Large intestine (tissue), 3 donors: ENCODE results near the gene KRTAP5-7. TPM values are rescaled to one million over a fixed set of nuclear protein-coding genes. Genes with fewer than 3 reads are reported as not detected.

Experiments
- DNase-seq, 2 donors: peaks; one replicate each; pipeline versions ENCODE4 v3.0.0 to v3.0.0-alpha.2; 2013
- H3K27ac ChIP-seq: one replicate; pipeline ENCODE4 v1.5.1; 2013; ENCODE audit warnings: low read length
- H3K27me3 ChIP-seq: 2 replicates; pipeline ENCODE4 v1.6.1; 2013; ENCODE audit warnings: low read length; ENCODE audit not compliant: control insufficient read depth, insufficient read depth
- H3K36me3 ChIP-seq: 2 replicates; pipeline ENCODE4 v1.6.1; 2013; ENCODE audit warnings: low read length; ENCODE audit not compliant: control insufficient read depth, insufficient read depth
- H3K4me1 ChIP-seq: one replicate; pipeline ENCODE4 v1.6.1; 2013; ENCODE audit warnings: low read length; ENCODE audit not compliant: control insufficient read depth, insufficient read depth
- H3K4me3 ChIP-seq: one replicate; pipeline ENCODE4 v1.5.1; 2013; ENCODE audit warnings: low read length
- H3K9me3 ChIP-seq: one replicate; pipeline ENCODE4 v1.6.1; 2013; ENCODE audit warnings: mild to moderate bottlenecking, low read depth, low read length, moderate library complexity; ENCODE audit not compliant: control insufficient read depth
- WGBS: methylation state at CpG from one replicate; pipeline ENCODE4 v1.1.5; 2013; ENCODE audit warnings: low lambda C conversion rate; ENCODE audit not compliant: insufficient coverage; 5-methylcytosine and 5-hydroxymethylcytosine counted together
- polyA plus RNA-seq: library from polyadenylated mRNA; unstranded; fragments of 120-200 nt; gene quantifications from one replicate; pipeline ENCODE4 v1.2.1, GENCODE V29; 2013

The KRTAP5-7 gene
- polyA plus RNA-seq, 1 donor = 0.16 TPM

- DNase-seq = no peak
- Histone ChIP-seq H3K9me3 (no peaks in the 10 kb centered on the region), H3K4me3 (no peak overlapping the region), H3K27me3 (no peaks in the 10 kb centered on the region), H3K27ac (no peak overlapping the region), H3K4me1 (no peaks in the 10 kb centered on the region), H3K36me3 (peaks cover 74% of the 10 kb centered on the region)
- 97% methylated on average over 5 of the region's 18 CpGs for WGBS
Measured at GRCh38 chr11:71485466-71485865, 41.6 kb upstream of the KRTAP5-7 start.

GRCh38 chr11:71486320-71486719 is 40.7 kb upstream of the KRTAP5-7 start:
- 100% methylated on average over 1 of the region's 1 CpG for WGBS

GRCh38 chr11:71488681-71489270 is 38.3 kb upstream of the KRTAP5-7 start:
- peaks cover 61% of the 10 kb centered on the region for H3K36me3 ChIP-seq

More at GRCh38 chr11:71486320-71486719, 40.7 kb upstream of the KRTAP5-7 start:
- no peak overlapping the region for H3K4me3 ChIP-seq
- H3K27ac ChIP-seq = no peak overlapping the region
- H3K4me1 ChIP-seq = no peaks in the 10 kb centered on the region
- H3K9me3 ChIP-seq = no peaks in the 10 kb centered on the region
- no peaks in the 10 kb centered on the region for H3K27me3 ChIP-seq
- DNase-seq = no peak
- peaks cover 74% of the 10 kb centered on the region for H3K36me3 ChIP-seq

GRCh38 chr11:71489311-71490043 is 37.6 kb upstream of the KRTAP5-7 start:
- Histone ChIP-seq H3K4me3 (no peak overlapping the region), H3K36me3 (peaks cover 60% of the 10 kb centered on the region), H3K9me3 (no peaks in the 10 kb centered on the region), H3K4me1 (no peaks in the 10 kb centered on the region), H3K27ac (no peak overlapping the region), H3K27me3 (no peaks in the 10 kb centered on the region)
- WGBS = no CpG with 5 or more reads among the region's 15 CpGs
- no peak for DNase-seq

More at GRCh38 chr11:71488681-71489270, 38.3 kb upstream of the KRTAP5-7 start:
- no peak for DNase-seq
- no peak overlapping the region for H3K27ac ChIP-seq
- no peaks in the 10 kb centered on the region for H3K27me3 ChIP-seq
- no peak overlapping the region for H3K4me3 ChIP-seq
- no peaks in the 10 kb centered on the region for H3K9me3 ChIP-seq
- WGBS = no CpG with 5 or more reads among the region's 6 CpGs
- no peaks in the 10 kb centered on the region for H3K4me1 ChIP-seq

GRCh38 chr11:71490044-71490730 is 36.9 kb upstream of the KRTAP5-7 start:
- 100% methylated on average over 2 of the region's 23 CpGs for WGBS
- no peak overlapping the region for H3K27ac ChIP-seq
- no peaks in the 10 kb centered on the region for H3K27me3 ChIP-seq
- no peaks in the 10 kb centered on the region for H3K9me3 ChIP-seq
- DNase-seq = no peak
- H3K4me1 ChIP-seq = no peaks in the 10 kb centered on the region
- no peak overlapping the region for H3K4me3 ChIP-seq
- H3K36me3 ChIP-seq = peaks cover 58% of the 10 kb centered on the region

GRCh38 chr11:71490731-71491390 is 36.2 kb upstream of the KRTAP5-7 start:
- no peaks in the 10 kb centered on the region for H3K27me3 ChIP-seq
- peaks cover 58% of the 10 kb centered on the region for H3K36me3 ChIP-seq
- H3K4me1 ChIP-seq = no peaks in the 10 kb centered on the region
- no peak overlapping the region for H3K4me3 ChIP-seq
- no peak overlapping the region for H3K27ac ChIP-seq
- 100% methylated on average over 1 of the region's 28 CpGs for WGBS
- DNase-seq = no peak
- H3K9me3 ChIP-seq = no peaks in the 10 kb centered on the region

- no peaks in the 10 kb centered on the region for H3K4me1 ChIP-seq
- no peaks in the 10 kb centered on the region for H3K27me3 ChIP-seq
- H3K4me3 ChIP-seq = no peak overlapping the region
- no peaks in the 10 kb centered on the region for H3K9me3 ChIP-seq
- H3K36me3 ChIP-seq = peaks cover 58% of the 10 kb centered on the region
- no peak for DNase-seq
- no CpG with 5 or more reads among the region's 19 CpGs for whole genome bisulfite sequencing
- H3K27ac ChIP-seq = no peak overlapping the region
Measured at GRCh38 chr11:71491531-71491930, 35.5 kb upstream of the KRTAP5-7 start.

GRCh38 chr11:71491940-71492339 is 35.1 kb upstream of the KRTAP5-7 start:
- no CpG with 5 or more reads among the region's 9 CpGs for WGBS
- Histone ChIP-seq H3K4me1 (no peaks in the 10 kb centered on the region), H3K36me3 (peaks cover 61% of the 10 kb centered on the region), H3K27me3 (no peaks in the 10 kb centered on the region), H3K27ac (no peak overlapping the region), H3K4me3 (no peak overlapping the region), H3K9me3 (no peaks in the 10 kb centered on the region)
- no peak for DNase-seq

GRCh38 chr11:71495286-71496230 is 31.5 kb upstream of the KRTAP5-7 start:
- no peak overlapping the region for H3K4me3 ChIP-seq
- no peaks in the 10 kb centered on the region for H3K4me1 ChIP-seq
- no peaks in the 10 kb centered on the region for H3K27me3 ChIP-seq
- no peak for DNase-seq
- no CpG with 5 or more reads among the region's 20 CpGs for WGBS
- H3K9me3 ChIP-seq = no peaks in the 10 kb centered on the region
- H3K27ac ChIP-seq = no peak overlapping the region
- peaks cover 77% of the 10 kb centered on the region for H3K36me3 ChIP-seq
